GM11168 (cell line): ENCODE data around the gene DLL3.

Experiments used
- in situ Hi-C: fragments of 300-500 bp; cut with MboI; formaldehyde crosslinking; loops from one replicate; pipeline ENCODE4 v1.12.0; 2022; ENCODE audit warnings: low sequenced_read_pairs; ENCODE audit not compliant: unreplicated experiment

The DLL3 gene

GRCh38 chr19:39480337-39481228, 18.2 kb upstream of the DLL3 start, which contains the start of gene TIMM50:
TIMM50 (plus strand) TSS chr19:39480838; CDS start chr19:39480854, 16 bp downstream.
- in situ Hi-C loops: no loop called here

- in situ Hi-C loops: no loop called here
These were observed 17.6 kb upstream of the DLL3 start for GRCh38 chr19:39481229-39481545.

GRCh38 chr19:39481676-39482075, 17.1 kb upstream of the DLL3 start:
- in situ Hi-C loops: no loop called here

- in situ Hi-C loops: no loop called here
These were observed 15.6 kb upstream of the DLL3 start for GRCh38 chr19:39483141-39483540.

GRCh38 chr19:39489756-39490155, 9.0 kb upstream of the DLL3 start:
- in situ Hi-C loops: no loop called here

DNA sequence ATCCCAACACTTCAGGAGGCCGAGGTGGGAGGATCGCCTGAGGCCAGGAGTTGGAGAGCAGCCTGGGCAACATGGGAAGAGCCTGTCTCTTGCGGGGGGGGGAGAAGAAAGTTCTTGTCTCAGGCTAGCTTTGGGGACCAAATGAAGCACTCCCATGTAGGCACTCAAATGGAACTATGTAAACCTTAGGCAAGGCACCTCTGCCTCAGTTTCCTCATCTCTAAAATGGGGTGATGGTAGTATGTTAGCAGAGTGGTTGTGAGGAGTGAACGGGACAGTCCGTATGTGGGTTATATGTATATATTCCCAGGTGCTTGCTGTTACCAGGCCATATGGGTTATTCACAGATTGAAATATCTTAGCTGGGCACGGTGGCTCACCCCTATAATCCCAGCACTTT, 6.5 kb upstream of the DLL3 start:
- in situ Hi-C loops: no loop called here

DNA sequence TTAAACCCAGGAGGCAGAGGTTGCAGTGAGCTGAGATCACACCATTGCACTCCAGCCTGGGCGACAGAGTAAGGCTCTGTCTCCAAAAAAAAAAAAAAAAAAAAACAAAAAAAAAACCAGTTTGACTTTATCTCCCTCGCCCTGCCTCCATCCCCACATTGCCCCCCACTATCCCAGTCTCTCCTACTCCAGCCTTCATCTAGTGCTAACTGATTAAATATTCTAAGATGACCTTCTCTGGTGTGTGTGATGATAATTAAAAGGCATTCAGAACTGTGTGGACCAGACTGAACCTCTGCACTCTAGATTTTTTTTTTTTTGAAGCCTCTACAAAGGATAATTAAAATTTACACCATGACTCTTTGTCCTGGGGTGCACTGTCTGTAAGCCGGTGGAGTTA, 6.0 kb upstream of the DLL3 start:
- in situ Hi-C loops: no loop called here

- in situ Hi-C loops: no loop called here
These were observed 4.1 kb upstream of the DLL3 start for GRCh38 chr19:39494661-39495060.

DNA sequence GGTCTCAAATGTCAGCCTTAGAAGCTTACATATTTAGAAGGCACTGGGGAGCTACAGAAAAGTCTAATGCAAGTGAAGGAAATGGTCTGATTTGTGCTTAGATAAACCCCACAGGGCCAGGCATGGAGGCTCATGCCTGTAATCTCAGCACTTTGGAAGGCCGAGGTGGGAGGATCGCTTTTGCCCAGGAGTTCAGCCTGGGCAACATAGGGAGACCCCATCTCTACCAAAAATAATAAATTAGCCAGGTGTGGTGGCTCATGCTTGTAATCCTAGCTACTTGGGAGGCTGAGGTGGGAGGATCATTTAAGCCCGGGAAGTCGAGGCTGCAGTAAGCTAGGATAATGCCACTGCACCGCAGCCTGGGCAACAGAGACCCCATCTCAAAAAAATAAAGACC, 2.7 kb upstream of the DLL3 start:
- in situ Hi-C loops: no loop called here

DNA sequence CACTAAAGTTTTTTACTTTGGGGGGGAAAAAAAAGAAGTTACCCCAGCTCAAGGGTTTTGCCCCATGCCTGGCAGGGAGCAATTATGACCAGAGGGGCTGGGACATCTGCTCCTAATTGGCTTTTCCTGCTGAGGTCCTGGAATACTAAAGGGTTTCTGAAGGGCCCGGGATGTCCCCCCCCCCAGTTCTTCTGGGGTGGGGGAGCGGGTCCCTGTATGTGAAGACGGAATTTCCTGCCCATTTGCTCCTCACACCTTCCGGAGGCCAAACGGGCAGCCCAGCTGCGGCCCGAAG, 1.1 kb upstream of the DLL3 start:
- in situ Hi-C loops: no loop called here

DNA sequence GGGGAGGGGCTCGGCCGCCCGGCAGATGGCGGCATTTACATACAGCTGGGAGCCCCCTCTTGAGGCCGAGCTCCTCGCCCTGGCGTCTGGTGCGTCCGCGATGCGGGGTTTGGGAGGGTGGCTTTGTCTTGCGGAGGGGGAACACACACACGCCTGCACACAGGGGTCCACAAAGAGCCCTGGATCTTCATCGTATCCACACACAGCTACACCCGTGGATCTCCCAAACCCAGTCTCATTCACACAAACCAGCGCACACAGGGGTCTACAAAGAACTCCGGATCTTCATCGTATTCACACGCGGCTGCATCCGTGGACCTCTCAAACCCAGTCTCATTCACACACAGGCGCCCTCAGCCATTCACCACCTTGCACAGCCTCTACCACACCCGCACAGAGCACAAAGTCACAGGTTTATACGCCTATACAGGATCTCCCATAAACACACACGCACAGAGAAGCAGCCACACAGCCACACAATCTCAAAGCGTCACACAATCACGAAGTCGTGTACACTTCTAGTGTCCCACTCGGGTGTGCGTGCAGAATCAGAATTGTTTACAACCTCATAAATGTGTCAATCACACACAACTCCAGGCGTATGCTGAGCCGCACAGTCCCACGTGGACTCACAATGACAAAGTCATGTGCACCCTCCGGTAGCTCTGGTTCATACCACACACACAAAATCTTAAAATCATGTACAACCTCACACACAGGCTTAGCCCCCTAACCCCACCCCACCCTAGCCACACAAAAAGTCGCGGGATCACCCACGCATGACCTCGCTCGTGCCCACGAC, 550 bp upstream of the DLL3 start:
- in situ Hi-C loops: no loop called here

- in situ Hi-C loops: no loop called here
These were observed 1.2 kb downstream of the DLL3 start for GRCh38 chr19:39499932-39500331.

GRCh38 chr19:39500543-39500942, 1.8 kb downstream of the DLL3 start:
- in situ Hi-C loops: no loop called here

- in situ Hi-C loops: no loop called here
These were observed 2.6 kb downstream of the DLL3 start for GRCh38 chr19:39501340-39501739.

DNA sequence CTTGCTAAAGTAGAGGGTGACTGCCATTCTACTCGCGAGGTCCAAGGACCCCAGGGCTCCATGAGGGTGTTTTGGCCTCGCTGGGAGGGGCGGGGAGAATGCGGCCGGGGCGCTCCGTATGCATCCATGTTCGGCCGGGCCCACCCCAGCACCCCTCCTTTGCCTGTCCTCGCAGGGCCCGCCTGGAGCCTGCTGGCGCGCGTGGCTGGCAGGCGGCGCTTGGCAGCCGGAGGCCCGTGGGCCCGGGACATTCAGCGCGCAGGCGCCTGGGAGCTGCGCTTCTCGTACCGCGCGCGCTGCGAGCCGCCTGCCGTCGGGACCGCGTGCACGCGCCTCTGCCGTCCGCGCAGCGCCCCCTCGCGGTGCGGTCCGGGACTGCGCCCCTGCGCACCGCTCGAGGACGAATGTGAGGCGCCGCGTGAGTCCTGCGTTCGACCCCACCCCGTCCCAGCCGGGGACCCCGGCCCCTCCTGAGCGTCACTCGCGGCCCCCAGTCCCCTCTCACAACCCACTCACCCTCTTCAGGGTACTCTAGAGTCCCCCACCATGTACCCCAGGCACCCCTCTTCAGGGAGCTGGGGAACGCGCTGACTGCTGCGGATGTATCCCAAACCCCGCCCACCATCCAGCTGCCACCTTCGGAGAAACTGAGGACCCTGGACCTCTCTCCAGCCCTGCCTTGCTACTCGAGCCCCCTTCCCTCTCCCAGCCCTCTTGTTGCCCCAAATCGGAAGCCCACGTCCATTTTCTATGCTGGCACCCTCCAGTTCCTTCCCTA, 4.1 kb downstream of the DLL3 start:
- in situ Hi-C loops: no loop called here

DNA sequence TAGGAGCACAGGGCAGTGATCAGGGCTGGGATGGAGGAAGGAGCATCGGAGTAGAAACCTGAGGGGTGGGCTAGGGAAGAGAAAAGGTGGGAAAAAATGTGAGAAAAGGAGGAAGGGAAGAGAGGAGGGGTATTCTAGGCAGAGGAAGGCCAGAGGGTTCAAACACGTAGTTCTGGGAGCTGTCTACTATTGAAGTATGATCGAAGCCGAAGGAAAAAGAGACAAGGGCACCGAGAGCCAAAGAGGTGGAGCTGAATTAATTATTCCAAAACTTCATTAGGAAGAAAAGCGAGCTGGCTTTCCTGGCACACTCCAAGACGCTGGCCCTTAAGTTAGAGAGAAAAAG, 7.8 kb downstream of the DLL3 start:
- in situ Hi-C loops: no loop called here

DNA sequence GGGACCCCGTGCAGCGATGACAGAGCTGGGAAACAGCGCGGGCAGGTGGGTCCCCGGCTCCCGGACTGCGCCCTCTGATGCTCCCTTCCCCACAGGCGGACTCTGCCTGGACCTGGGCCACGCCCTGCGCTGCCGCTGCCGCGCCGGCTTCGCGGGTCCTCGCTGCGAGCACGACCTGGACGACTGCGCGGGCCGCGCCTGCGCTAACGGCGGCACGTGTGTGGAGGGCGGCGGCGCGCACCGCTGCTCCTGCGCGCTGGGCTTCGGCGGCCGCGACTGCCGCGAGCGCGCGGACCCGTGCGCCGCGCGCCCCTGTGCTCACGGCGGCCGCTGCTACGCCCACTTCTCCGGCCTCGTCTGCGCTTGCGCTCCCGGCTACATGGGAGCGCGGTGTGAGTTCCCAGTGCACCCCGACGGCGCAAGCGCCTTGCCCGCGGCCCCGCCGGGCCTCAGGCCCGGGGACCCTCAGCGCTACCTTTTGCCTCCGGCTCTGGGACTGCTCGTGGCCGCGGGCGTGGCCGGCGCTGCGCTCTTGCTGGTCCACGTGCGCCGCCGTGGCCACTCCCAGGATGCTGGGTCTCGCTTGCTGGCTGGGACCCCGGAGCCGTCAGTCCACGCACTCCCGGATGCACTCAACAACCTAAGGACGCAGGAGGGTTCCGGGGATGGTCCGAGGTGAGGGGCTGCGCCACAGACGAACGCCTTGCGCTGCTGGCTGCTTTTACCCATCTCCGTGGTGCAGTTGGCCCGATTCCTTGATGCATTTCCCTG, 8.4 kb downstream of the DLL3 start:
- in situ Hi-C loops: no loop called here

- in situ Hi-C loops: no loop called here
These were observed 9.1 kb downstream of the DLL3 start for GRCh38 chr19:39507715-39508364.

- in situ Hi-C loops: no loop called here
These were observed 9.9 kb downstream of the DLL3 start for GRCh38 chr19:39508629-39509028.

GRCh38 chr19:39509233-39509632, 10.5 kb downstream of the DLL3 start:
- in situ Hi-C loops: no loop called here
